EL (cell line): ENCODE data around the gene CLTB.
"Not testable (repeated sequence)": the region's sequence is repeated elsewhere in the genome, so short reads cannot be mapped to it uniquely, and the experiment has no call there.

Source experiments
- DNase-seq: peaks from one replicate; pipeline ENCODE4 v3.0.0-alpha.2; 2016

CLTB gene

GRCh38 chr5:176426876-176427275, 10.5 kb upstream of the CLTB start:
- DNase-seq = no peak

DNA sequence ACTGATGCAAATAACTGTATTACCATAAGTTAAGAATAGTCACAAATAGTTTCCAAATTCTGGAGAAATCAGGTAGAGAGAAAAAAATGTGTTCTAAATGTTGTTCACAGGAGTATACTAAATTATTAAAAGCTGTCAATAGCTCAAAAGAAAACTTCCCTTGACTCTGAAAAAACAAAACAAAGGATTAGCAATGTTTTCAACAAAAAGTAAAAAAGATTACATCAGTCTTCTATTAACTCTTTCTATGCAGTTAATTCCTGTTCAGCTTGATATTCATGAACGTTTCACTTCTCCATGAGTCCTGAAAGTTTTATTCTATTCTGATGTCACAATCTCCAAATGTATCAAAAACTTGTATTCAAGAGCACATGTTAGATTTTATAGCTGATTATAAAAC, 9.5 kb upstream of the CLTB start:
- DNase-seq = no peak

GRCh38 chr5:176425138-176425537, 8.8 kb upstream of the CLTB start:
- no peak for DNase-seq

- DNase-seq = no peak
Observed at GRCh38 chr5:176424181-176424580, 7.8 kb upstream of the CLTB start.

GRCh38 chr5:176420972-176421544, 4.7 kb upstream of the CLTB start:
- DNase-seq = no peak

DNA sequence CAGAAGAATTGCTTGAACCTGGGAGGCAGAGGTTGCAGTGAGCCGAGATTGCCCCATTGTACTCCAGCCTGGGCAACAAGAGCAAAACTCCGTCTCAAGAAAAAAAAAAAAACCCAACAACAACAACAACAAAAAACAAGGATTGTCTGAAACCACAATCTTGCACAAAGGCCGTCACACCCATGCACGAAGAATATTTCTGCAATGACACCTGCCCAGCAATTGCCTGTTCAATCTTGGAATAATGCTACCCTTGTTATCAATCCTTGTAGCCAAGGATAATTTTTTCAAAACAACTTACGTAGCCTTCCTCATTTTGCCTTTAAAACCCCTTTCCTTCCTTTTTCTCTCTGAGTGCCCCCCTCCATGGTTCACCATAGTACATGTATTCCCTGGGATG, 3.7 kb upstream of the CLTB start:
- no peak for DNase-seq

- no peak for DNase-seq
Observed at GRCh38 chr5:176418251-176418650, 1.9 kb upstream of the CLTB start.

- no peak for DNase-seq
Observed at GRCh38 chr5:176416965-176417364, 626 bp upstream of the CLTB start.

DNA sequence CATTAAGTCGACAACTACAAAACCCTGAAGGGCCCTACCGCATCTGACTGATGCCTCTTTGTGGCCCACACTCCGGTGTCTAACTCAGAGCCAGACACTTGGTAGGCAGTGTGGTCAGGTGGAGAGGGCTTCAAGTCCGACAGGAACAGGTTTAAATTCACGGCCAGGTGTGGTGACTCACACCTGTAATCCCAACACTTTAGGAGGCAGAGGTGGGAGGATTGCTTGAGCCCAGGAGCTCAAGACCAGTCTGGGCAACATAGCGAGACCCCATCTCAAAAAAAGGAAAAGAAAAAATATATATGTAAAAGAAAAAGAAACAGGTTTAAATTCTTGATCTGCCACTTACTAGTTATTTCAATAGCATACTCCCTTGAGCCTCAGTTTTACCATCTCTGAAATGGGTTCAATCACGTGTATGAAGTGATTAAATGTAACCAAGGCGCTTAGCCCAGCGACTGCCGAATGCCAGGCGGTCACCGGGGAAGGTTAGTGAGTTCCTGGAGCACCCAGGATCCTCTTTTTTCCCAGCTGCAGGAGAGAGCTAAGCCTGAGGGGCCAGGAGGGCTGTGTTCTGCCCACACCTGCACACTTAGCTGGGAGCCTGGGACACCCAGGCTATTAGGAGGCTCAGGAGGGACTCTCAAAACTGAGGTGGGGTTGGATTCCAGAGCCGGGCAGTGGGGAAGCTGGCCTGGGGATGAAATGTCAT, 943 bp downstream of the CLTB start:
- no peak for DNase-seq

DNA sequence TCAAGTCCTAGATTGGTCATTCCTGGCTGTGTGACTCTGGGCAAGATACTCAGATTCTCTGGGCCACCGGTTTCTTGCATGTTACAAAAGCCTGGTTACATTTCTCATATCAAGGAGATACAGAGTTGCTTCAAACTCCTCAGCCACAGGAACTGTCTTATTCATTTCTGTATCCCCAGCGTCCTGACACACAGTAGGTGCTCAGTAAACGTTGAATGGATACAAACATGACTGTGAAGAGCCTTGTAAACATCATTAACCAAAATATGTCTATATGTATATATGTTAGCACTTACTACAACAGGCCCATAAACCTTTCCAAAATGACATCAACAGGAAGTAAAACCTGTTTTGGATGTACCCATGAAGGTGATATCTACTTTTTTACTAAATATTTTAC, 1.6 kb downstream of the CLTB start:
- DNase-seq = no peak

DNA sequence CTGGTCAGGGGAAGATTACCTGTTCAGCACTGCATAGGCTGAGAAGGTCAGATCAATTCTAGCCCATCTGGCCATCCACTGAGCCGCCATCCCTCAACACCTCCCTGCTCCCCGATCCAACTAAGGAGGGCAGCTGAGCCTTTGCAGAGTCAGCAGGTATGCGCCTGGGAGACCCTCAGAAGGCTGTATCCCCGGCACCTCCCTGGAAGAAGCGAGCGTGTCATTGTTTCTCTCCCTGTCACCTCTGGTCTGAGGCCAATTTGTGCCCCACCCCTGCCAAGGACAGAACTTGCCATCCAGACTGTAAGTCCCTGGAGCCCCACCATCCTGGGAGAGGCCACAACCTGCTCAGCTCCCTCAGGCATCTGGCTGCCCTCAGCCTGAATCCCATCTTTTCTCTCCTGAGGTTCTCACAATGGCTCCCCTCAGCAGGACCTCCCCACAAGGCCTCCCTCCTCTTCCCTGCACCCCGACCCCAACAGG, 2.6 kb downstream of the CLTB start:
- no peak for DNase-seq

GRCh38 chr5:176413255-176413565, 3.1 kb downstream of the CLTB start:
- peak; percentile 84 for DNase-seq

GRCh38 chr5:176412517-176413254, 3.7 kb downstream of the CLTB start:
- DNase-seq = no peak

DNA sequence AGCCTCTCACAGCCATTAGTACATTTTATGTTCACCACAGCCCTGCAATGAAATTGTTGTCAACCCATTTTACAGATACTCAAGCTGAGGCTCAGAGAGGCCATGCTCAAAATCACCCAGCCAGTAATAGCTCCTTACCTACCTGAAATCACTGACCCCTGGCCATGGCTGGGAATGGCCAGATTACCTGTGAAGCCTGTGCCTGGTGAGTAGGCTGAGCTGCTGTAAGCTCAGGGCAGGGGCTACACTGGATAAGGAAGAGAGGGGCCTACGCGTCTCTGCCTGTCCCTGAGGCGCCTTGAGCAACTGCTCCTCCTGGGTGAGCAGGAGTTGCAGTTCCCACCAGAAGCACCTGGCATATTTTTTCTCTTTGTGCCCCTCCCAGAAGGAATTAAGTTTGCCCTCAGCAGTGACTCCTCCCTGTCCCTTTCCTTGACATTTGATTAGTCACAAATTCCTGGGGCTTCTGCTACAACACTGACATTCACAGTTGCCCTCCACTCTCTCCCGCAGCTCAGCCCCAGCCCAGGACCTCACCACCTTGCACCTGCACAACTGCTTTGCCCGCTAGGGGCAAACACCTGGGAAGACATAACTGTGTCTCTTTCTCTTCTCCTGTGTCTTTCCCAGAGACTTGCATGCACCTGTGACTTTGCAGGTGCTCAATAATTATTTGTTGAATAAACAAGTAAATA, 5.7 kb downstream of the CLTB start:
- no peak for DNase-seq

GRCh38 chr5:176409765-176410164, 6.6 kb downstream of the CLTB start:
- no peak for DNase-seq

- no peak for DNase-seq
Observed at GRCh38 chr5:176408590-176408989, 7.7 kb downstream of the CLTB start.

DNA sequence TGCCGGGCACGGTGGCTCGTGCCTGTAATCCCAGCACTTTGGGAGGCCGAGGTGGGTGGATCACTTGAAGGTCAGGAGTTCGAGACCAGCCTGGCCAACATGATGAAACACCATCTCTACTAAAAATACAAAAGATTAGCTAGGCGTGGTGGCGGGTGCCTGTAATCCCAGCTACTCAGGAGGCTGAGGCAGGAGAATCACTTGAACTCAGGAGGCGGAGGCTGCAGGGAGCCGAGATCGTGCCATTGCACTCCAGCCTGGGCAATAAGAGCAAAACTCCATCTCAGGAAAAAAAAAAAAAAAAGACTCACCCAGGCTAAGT, 8.1 kb downstream of the CLTB start:
- DNase-seq = not testable (repeated sequence)

DNA sequence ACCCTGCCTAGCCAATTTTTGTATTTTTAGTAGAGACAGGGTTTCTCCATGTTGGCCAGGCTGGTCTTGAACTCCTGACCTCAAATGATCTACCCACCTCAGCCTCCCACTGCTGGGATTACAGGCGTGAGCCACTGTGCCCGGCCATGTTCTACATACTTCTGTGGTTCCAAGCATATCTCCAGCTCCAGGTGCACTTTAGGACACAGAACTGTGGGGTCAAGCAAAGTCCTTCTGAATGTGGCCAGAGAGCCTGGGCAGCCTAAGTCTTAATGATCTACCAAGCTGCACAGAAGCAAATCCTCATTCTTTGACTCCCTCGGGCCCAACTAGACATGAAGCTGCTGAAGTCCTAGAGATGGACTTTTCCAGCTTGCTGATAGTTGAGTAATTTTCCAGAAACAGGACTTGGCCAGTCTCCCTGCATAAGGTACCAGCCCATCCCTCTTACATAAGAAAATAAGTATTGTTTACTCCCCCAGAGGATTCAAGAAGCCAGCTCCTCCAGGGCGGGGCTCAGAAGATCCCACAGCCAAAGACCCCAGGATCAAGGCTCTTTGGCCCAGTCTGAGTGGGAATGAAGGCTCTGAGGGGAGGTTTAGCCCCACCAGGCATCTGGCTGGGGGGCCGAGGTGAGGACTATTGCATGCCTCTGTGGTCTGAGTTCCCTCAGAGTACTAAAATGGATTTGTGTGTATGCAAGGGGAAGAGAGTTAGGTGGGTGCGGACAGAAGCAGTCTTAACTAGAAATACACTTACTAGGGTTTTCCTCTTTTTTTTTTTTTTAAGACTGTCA, 8.7 kb downstream of the CLTB start:
- no peak for DNase-seq

GRCh38 chr5:176406436-176407052, 9.8 kb downstream of the CLTB start:
- no peak for DNase-seq

GRCh38 chr5:176405656-176406435, 10.5 kb downstream of the CLTB start:
- no peak for DNase-seq

GRCh38 chr5:176401281-176402205, 14.8 kb downstream of the CLTB start:
- DNase-seq = no peak
